ENCODE data around the gene STK32C.

GRCh38 chr10:132188331-132188730 lies 119.4 kb downstream of the STK32C start:
- TF ChIP-seq CTCF (IDR thresholded peaks at IDR 0.05) (no peak), POLR2A (IDR thresholded peaks at IDR 0.05) (no peak)
